B cell (primary cell): ENCODE data around the gene ANGPTL8. TPM values are rescaled to one million over a fixed set of nuclear protein-coding genes. Genes with fewer than 3 reads are reported as not detected.

Source experiments
- ATAC-seq: fragments of 200-7000 bp; cut with Tn5 transposase; one replicate; pipeline ENCODE4 v1.10.0; 2021; ENCODE audit warnings: low read depth, mild to moderate bottlenecking, moderate number of reproducible peaks, moderate library complexity
- CTCF ChIA-PET: fragments of 350-600 bp; sonication (Branson Sonifier 250); formaldehyde crosslinking; loops from one replicate; lab custom pipeline; 2021; ENCODE audit warnings: antibody characterized with exemption, inconsistent platforms; lab: Charles Lee
- POLR2A ChIA-PET: fragments of 350-600 bp; sonication (Branson Sonifier 250); formaldehyde crosslinking; loops from one replicate; lab custom pipeline; 2021; ENCODE audit warnings: antibody characterized with exemption; lab: Charles Lee
- DNase-seq: peaks from one replicate; pipeline ENCODE4 v3.0.0; 2013
- H2AFZ ChIP-seq: 2 replicates; pipeline ENCODE4 v1.6.1; 2012; ENCODE audit warnings: mild to moderate bottlenecking, low read depth, low read length; ENCODE audit not compliant: insufficient read depth, poor library complexity, severe bottlenecking
- H3K27ac ChIP-seq, 2 donors: 1 replicate in 1 of 2; 2 replicates in 1 of 2; pipeline ENCODE4 v1.5.1; 2012 to 2013; ENCODE audit warnings: low read length in 2 of 2, mild to moderate bottlenecking in 2 of 2, moderate library complexity in 1 of 2
- H3K27me3 ChIP-seq, 4 experiments: fragments of 200-600 bp in 1 of 4; sonication (generic) in 1 of 4; replicated peaks in 1 of 4; 1 replicate in 2 of 4; 2 replicates in 2 of 4; pipeline versions ENCODE4 v1.6.1 to v1.7.0; 2013 to 2016; ENCODE audit warnings: low read length in 3 of 4, mild to moderate bottlenecking in 2 of 4, mixed read lengths in 1 of 4, moderate library complexity in 1 of 4; ENCODE audit not compliant: insufficient read depth in 4 of 4, control insufficient read depth in 3 of 4; ENCODE audit errors: control extremely low read depth in 1 of 4
- H3K36me3 ChIP-seq, 2 experiments: replicated peaks in 1 of 2; 1 replicate in 1 of 2; 2 replicates in 1 of 2; pipeline versions ENCODE4 v1.6.1 to v1.7.1; 2013; ENCODE audit warnings: low read length in 1 of 2; ENCODE audit not compliant: insufficient read depth in 2 of 2, control insufficient read depth in 1 of 2; ENCODE audit errors: control extremely low read depth in 1 of 2, extremely low read depth in 1 of 2
- H3K4me1 ChIP-seq, 2 donors: fragments of 200-600 bp in 1 of 2; sonication (generic) in 1 of 2; 1 replicate in 1 of 2; 2 replicates in 1 of 2; pipeline versions ENCODE4 v1.5.1 to v1.6.1; 2013 to 2017; ENCODE audit warnings: low read length in 2 of 2; ENCODE audit not compliant: control insufficient read depth in 2 of 2, insufficient read depth in 2 of 2
- H3K4me2 ChIP-seq: replicated peaks from 2 replicates; pipeline ENCODE3; 2012; ENCODE audit warnings: mild to moderate bottlenecking, low read depth, low read length; ENCODE audit not compliant: poor library complexity, severe bottlenecking
- H3K4me3 ChIP-seq, 5 experiments: fragments of 200-600 bp in 1 of 5; sonication (generic) in 1 of 5; 1 replicate in 3 of 5; 2 replicates in 2 of 5; pipeline versions ENCODE4 v1.5.1 to v1.7.0; 2011 to 2016; ENCODE audit warnings: low read length in 4 of 5, mild to moderate bottlenecking in 4 of 5, low read depth in 2 of 5, control low read depth in 1 of 5, moderate library complexity in 1 of 5; ENCODE audit not compliant: insufficient read depth in 1 of 5; ENCODE audit errors: control extremely low read depth in 1 of 5, extremely low read depth in 1 of 5
- H3K79me2 ChIP-seq: fragments of 200-600 bp; sonication (generic); one replicate; pipeline ENCODE4 v1.6.0; 2016; ENCODE audit warnings: low read length; ENCODE audit not compliant: control insufficient read depth, insufficient read depth
- H3K9ac ChIP-seq: fragments of 200-600 bp; sonication (generic); 2 replicates; pipeline ENCODE4 v1.6.1; 2017; ENCODE audit warnings: mild to moderate bottlenecking, low read length, moderate library complexity
- H3K9me3 ChIP-seq, 3 donors: one replicate each; pipeline versions ENCODE4 v1.6.1 to v1.7.1; 2013; ENCODE audit warnings: low read length in 2 of 3; ENCODE audit not compliant: control insufficient read depth in 2 of 3, insufficient read depth in 1 of 3; ENCODE audit errors: control extremely low read depth in 1 of 3
- H4K20me1 ChIP-seq: 2 replicates; pipeline ENCODE4 v1.6.0; 2012; ENCODE audit warnings: mild to moderate bottlenecking, low read length; ENCODE audit not compliant: insufficient read depth, control insufficient read depth, poor library complexity, severe bottlenecking
- H3K27ac Mint-ChIP-seq: one replicate; pipeline ENCODE4 v1.8.0; 2021; ENCODE audit warnings: mixed read lengths
- H3K27me3 Mint-ChIP-seq: one replicate; pipeline ENCODE4 v1.8.0; 2021; ENCODE audit warnings: mixed read lengths
- H3K4me1 Mint-ChIP-seq: one replicate; pipeline ENCODE4 v1.8.0; 2021; ENCODE audit warnings: mixed read lengths
- H3K4me3 Mint-ChIP-seq: one replicate; pipeline ENCODE4 v1.8.0; 2021; ENCODE audit warnings: mixed read lengths
- H3K9me3 Mint-ChIP-seq: one replicate; pipeline ENCODE4 v1.8.0; 2022; ENCODE audit warnings: mixed read lengths; ENCODE audit not compliant: insufficient read depth
- EZH2 ChIP-seq: IDR thresholded peaks from 2 replicates; pipeline ENCODE4 v1.6.1; 2012; ENCODE audit warnings: borderline replicate concordance, low read depth, mild to moderate bottlenecking, moderate library complexity, low read length; ENCODE audit not compliant: insufficient read depth, poor library complexity, severe bottlenecking
- WGBS: methylation state at CpG from one replicate; pipeline ENCODE4 v1.1.5; 2013; ENCODE audit warnings: missing lambda C conversion rate; ENCODE audit not compliant: insufficient coverage; 5-methylcytosine and 5-hydroxymethylcytosine counted together
- intact Hi-C: fragments of 100-400 bp; cut with micrococcal nuclease; formaldehyde crosslinking; loops from one replicate; pipeline ENCODE4 v1.10.0; 2022
- polyA plus RNA-seq: library from polyadenylated mRNA; depleted of rRNA; stranded (reverse); fragments of >200 nt; gene quantifications from 2 replicates; pipeline ENCODE4 v1.2.3, GENCODE V29; 2012
- total RNA-seq, 2 donors: library from RNA; stranded (reverse); fragments of 120-200 nt in 1 of 2; gene quantifications; 1 replicate in 1 of 2; 2 replicates in 1 of 2; pipeline versions ENCODE4 v1.2.3 to v1.2.4, GENCODE V29; 2013 to 2022
- TF ChIP-seq, protein P1 (sequence below): fragments of 200-600 bp; IDR thresholded peaks from one replicate; pipeline ENCODE4 v1.8.0; 2022; ENCODE audit warnings: antibody characterized with exemption, mild to moderate bottlenecking

The ANGPTL8 gene
- total and polyA plus RNA-seq, 2 donors (not counting 1 experiment from before 2014, with no cell fraction given), result not detected

DNA sequence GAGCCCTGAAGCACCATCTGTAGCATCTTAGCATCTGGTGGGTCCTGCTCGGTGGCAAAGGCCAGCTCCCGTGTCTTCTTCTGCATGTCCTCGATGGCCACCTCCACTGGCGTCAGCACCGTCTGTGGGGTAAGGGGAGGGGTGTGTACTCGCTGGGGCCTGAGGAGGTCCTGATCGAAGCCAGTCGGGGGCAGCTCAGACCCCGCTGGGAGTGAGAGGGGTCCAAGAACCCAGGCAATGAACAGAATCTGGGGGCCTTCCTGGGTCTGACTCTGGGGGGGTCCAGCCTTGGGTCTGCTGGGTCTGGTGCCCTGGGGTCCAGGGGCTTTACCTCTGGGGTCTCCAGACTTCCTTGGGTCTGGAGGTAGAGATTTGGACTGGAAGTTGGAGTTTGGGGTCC lies 38.5 kb upstream of the ANGPTL8 start:
- Histone ChIP-seq H2AFZ (no peak overlapping the region), H3K27ac (no peak overlapping the region), H4K20me1 (no peaks in the 10 kb centered on the region), H3K9ac (no peak overlapping the region), H3K36me3 (no peaks in the 10 kb centered on the region), H3K9me3 (no peaks in the 10 kb centered on the region), H3K27me3 (peaks cover 0 to 16% (median 4%) of the 10 kb centered on the region in 4 experiments), H3K4me3 (no peak overlapping the region), H3K79me2 (no peaks in the 10 kb centered on the region), H3K4me1 (peaks cover 12 to 18% of the 10 kb centered on the region in 2 donors), H3K4me2 (no peak overlapping the region)
- CTCF ChIA-PET, result interaction anchor here (1.2 to 1.4 kb wide), 2 partner anchors 75 to 165 kb away, joined by 5 to 6 read pairs; no protein-coding TSS in a partner anchor
- Mint-ChIP-seq H3K27me3 (peaks cover 9% of the 10 kb centered on the region), H3K4me3 (no peak overlapping the region), H3K9me3 (no peaks in the 10 kb centered on the region), H3K27ac (no peak overlapping the region), H3K4me1 (peaks cover 15% of the 10 kb centered on the region)
- ATAC-seq, result no peak
- POLR2A ChIA-PET, result no interaction called here
- intact Hi-C loops, result loop anchor here (5.0 kb wide), 1 partner anchor 259 kb away; no protein-coding TSS in a partner anchor
- 96% methylated on average over 9 of the region's 9 CpGs for WGBS
- DNase-seq, result no peak
- no peak for TF ChIP-seq EZH2
- TF ChIP-seq, protein P1, sequence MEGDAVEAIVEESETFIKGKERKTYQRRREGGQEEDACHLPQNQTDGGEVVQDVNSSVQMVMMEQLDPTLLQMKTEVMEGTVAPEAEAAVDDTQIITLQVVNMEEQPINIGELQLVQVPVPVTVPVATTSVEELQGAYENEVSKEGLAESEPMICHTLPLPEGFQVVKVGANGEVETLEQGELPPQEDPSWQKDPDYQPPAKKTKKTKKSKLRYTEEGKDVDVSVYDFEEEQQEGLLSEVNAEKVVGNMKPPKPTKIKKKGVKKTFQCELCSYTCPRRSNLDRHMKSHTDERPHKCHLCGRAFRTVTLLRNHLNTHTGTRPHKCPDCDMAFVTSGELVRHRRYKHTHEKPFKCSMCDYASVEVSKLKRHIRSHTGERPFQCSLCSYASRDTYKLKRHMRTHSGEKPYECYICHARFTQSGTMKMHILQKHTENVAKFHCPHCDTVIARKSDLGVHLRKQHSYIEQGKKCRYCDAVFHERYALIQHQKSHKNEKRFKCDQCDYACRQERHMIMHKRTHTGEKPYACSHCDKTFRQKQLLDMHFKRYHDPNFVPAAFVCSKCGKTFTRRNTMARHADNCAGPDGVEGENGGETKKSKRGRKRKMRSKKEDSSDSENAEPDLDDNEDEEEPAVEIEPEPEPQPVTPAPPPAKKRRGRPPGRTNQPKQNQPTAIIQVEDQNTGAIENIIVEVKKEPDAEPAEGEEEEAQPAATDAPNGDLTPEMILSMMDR, result no peak

DNA sequence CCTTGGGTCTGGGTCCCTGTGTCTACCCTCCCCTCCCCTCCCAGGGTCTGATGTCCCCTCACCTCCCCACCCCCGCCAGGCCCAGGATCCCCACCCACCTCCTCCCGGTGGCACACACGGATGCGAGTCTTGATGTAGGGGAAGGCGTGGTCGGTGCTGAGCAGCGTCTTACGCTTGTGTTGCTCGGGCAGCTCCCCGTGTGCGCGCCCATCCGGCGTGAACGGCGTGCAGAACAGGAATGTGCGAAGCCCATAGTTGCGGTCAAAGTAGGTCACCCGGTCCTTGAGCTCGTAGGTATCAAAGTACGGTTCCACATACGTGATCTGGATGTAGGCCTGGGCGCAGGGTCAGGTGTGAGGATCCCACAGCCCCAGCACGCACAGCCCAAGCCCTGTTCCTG lies 37.6 kb upstream of the ANGPTL8 start:
- H3K27me3 ChIP-seq, result peaks cover 0 to 8% (median under 1%) of the 10 kb centered on the region in 4 experiments
- H3K9me3 ChIP-seq, result no peaks in the 10 kb centered on the region
- H3K4me2 ChIP-seq, result no peak overlapping the region
- H3K27ac Mint-ChIP-seq, result no peak overlapping the region
- H4K20me1 ChIP-seq, result no peaks in the 10 kb centered on the region
- no peak for DNase-seq
- TF ChIP-seq EZH2, result no peak
- TF ChIP-seq, protein P1, result no peak
- no peak overlapping the region for H2AFZ ChIP-seq
- no peak overlapping the region for H3K4me3 Mint-ChIP-seq
- peaks cover 3% of the 10 kb centered on the region for H3K27me3 Mint-ChIP-seq
- ChIA-PET CTCF (interaction anchor here (0.8 to 2.7 kb wide), 4 partner anchors 10 to 166 kb away, joined by 3 to 8 read pairs (median 4); no protein-coding TSS in a partner anchor), POLR2A (no interaction called here)
- H3K4me3 ChIP-seq, result no peak overlapping the region
- no peak overlapping the region for H3K27ac ChIP-seq
- peaks cover 14% of the 10 kb centered on the region for H3K4me1 Mint-ChIP-seq
- WGBS, result 95% methylated on average over 23 of the region's 24 CpGs
- no peak for ATAC-seq
- intact Hi-C loops, result loop anchor here (5.0 kb wide), 1 partner anchor 259 kb away; no protein-coding TSS in a partner anchor
- no peak overlapping the region for H3K9ac ChIP-seq
- no peaks in the 10 kb centered on the region for H3K9me3 Mint-ChIP-seq
- no peaks in the 10 kb centered on the region for H3K79me2 ChIP-seq
- H3K4me1 ChIP-seq, result peaks cover 8 to 16% of the 10 kb centered on the region in 2 donors
- H3K36me3 ChIP-seq, result no peaks in the 10 kb centered on the region
